Stimulated activated CD4-positive, alpha-beta T cell treated with anti-CD3 and anti-CD28 coated beads, Interleukin-15, amount 100 ng/mL, for 1 hour (primary cell): ENCODE results near the gene SERTAD2.

Experiments used
- DNase-seq, 2 donors: peaks; one replicate each; pipeline ENCODE4 v3.0.0-alpha.2; 2020; ENCODE audit warnings: low read depth in 1 of 2, low spot score in 1 of 2

The SERTAD2 gene

GRCh38 chr2:64586883-64587481, 66.7 kb downstream of the SERTAD2 start:
- no peak for DNase-seq

GRCh38 chr2:64586054-64586453, 67.7 kb downstream of the SERTAD2 start:
- DNase-seq, result no peak

GRCh38 chr2:64582774-64583340, 70.9 kb downstream of the SERTAD2 start:
- no peak for DNase-seq

- DNase-seq, result no peak
Observed at GRCh38 chr2:64581777-64582539, 71.8 kb downstream of the SERTAD2 start.
